IMR-90 (cell line): ENCODE data around the gene MAOB. TPM values are rescaled to one million over a fixed set of nuclear protein-coding genes. Genes with fewer than 3 reads are reported as not detected.

Experiments used
- ATAC-seq: fragments of 200-7000 bp; cut with Tn5 transposase; 2 replicates; pipeline ENCODE4 v1.9.1; 2020; ENCODE audit warnings: low read depth, mild to moderate bottlenecking, moderate library complexity
- BruUV-seq: library from RNA; stranded (reverse); fragments of 400-500 nt; replicated peaks from 2 replicates; lab custom pipeline; 2021; lab: Mats Ljungman, UMichigan
- CTCF ChIA-PET: fragments of 300-600 bp; formaldehyde crosslinking; extraction: SDS; loops from one replicate; lab custom pipeline; 2021; ENCODE audit warnings: antibody characterized with exemption; lab: Yijun Ruan, JAX
- POLR2A ChIA-PET: fragments of 300-600 bp; sonication (Branson Sonifier 250); formaldehyde crosslinking; loops from one replicate; lab custom pipeline; 2022; ENCODE audit warnings: antibody characterized with exemption; ENCODE audit not compliant: unreplicated experiment; lab: Charles Lee
- DNase-seq: peaks from one replicate; pipeline ENCODE4 v3.0.0; 2013
- H2AFZ ChIP-seq: replicated peaks from 2 replicates; pipeline ENCODE3; 2013; ENCODE audit warnings: low read length, mild to moderate bottlenecking; ENCODE audit not compliant: poor library complexity
- H2AK5ac ChIP-seq: 2 replicates; pipeline ENCODE4 v1.6.1; 2013; ENCODE audit warnings: low read depth, low read length, inconsistent platforms
- H2AK9ac ChIP-seq: replicated peaks from 2 replicates; pipeline ENCODE3; 2013; ENCODE audit warnings: mild to moderate bottlenecking, low read depth, low read length, moderate library complexity; ENCODE audit not compliant: poor library complexity
- H2BK120ac ChIP-seq: 2 replicates; pipeline ENCODE4 v1.6.1; 2013; ENCODE audit warnings: low read depth, low read length, inconsistent platforms
- H2BK15ac ChIP-seq: 3 replicates; pipeline ENCODE4 v1.6.1; 2013; ENCODE audit warnings: low read depth, low read length, inconsistent platforms
- H2BK20ac ChIP-seq: 2 replicates; pipeline ENCODE4 v1.6.1; 2013; ENCODE audit warnings: low read depth, mild to moderate bottlenecking, inconsistent platforms, low read length, moderate library complexity
- H2BK5ac ChIP-seq: 2 replicates; pipeline ENCODE4 v1.6.1; 2013; ENCODE audit warnings: mild to moderate bottlenecking, low read depth, low read length, inconsistent platforms; ENCODE audit not compliant: poor library complexity, severe bottlenecking
- H3K14ac ChIP-seq: replicated peaks from 2 replicates; pipeline ENCODE4 v1.6.1; 2013; ENCODE audit warnings: low read depth, low read length, inconsistent platforms
- H3K18ac ChIP-seq: 2 replicates; pipeline ENCODE4 v1.6.1; 2013; ENCODE audit warnings: low read depth, low read length, control low read depth
- H3K23ac ChIP-seq: 2 replicates; pipeline ENCODE4 v1.6.1; 2013; ENCODE audit warnings: low read depth, low read length, inconsistent platforms
- H3K27ac ChIP-seq: 2 replicates; pipeline ENCODE4 v1.5.1; 2013; ENCODE audit warnings: mild to moderate bottlenecking, control low read depth, low read length; ENCODE audit not compliant: insufficient read depth
- H3K27me3 ChIP-seq: 2 replicates; pipeline ENCODE4 v1.6.1; 2013; ENCODE audit warnings: low read length; ENCODE audit not compliant: control insufficient read depth, insufficient read depth
- H3K36me3 ChIP-seq: 2 replicates; pipeline ENCODE4 v1.6.1; 2013; ENCODE audit warnings: low read length, mixed read lengths; ENCODE audit not compliant: control insufficient read depth, insufficient read depth
- H3K4ac ChIP-seq: 2 replicates; pipeline ENCODE4 v1.6.1; 2013; ENCODE audit warnings: low read depth, low read length, inconsistent platforms
- H3K4me1 ChIP-seq: 2 replicates; pipeline ENCODE4 v1.6.1; 2013; ENCODE audit warnings: low read length, mixed read lengths; ENCODE audit not compliant: control insufficient read depth, insufficient read depth
- H3K4me2 ChIP-seq: 2 replicates; pipeline ENCODE4 v1.6.1; 2013; ENCODE audit warnings: low read depth, mild to moderate bottlenecking, control low read depth, low read length, moderate library complexity
- H3K4me3 ChIP-seq: 2 replicates; pipeline ENCODE4 v1.5.1; 2013; ENCODE audit warnings: low read depth, mild to moderate bottlenecking, control low read depth, low read length, moderate library complexity; ENCODE audit not compliant: insufficient read depth
- H3K56ac ChIP-seq: 2 replicates; pipeline ENCODE4 v1.6.1; 2013; ENCODE audit warnings: low read length, inconsistent platforms; ENCODE audit not compliant: insufficient read depth; ENCODE audit errors: extremely low read depth
- H3K79me1 ChIP-seq, 2 experiments: 2 replicates each; pipeline ENCODE4 v1.6.1; 2013; ENCODE audit warnings: low read length in 2 of 2, inconsistent platforms in 1 of 2, low read depth in 1 of 2
- H3K9ac ChIP-seq: 2 replicates; pipeline ENCODE4 v1.6.1; 2013; ENCODE audit warnings: low read depth, low read length, control low read depth
- H3K9me1 ChIP-seq: 2 replicates; pipeline ENCODE4 v1.6.1; 2013; ENCODE audit warnings: low read length, inconsistent platforms; ENCODE audit not compliant: insufficient read depth
- H3K9me3 ChIP-seq: 2 replicates; pipeline ENCODE4 v1.6.1; 2013; ENCODE audit warnings: low read length; ENCODE audit not compliant: control insufficient read depth, insufficient read depth
- H4K20me1 ChIP-seq: 2 replicates; pipeline ENCODE4 v1.6.1; 2013; ENCODE audit warnings: low read length, inconsistent platforms; ENCODE audit not compliant: insufficient read depth
- H4K5ac ChIP-seq: 2 replicates; pipeline ENCODE4 v1.6.1; 2013; ENCODE audit warnings: mild to moderate bottlenecking, low read depth, low read length, control low read depth
- H4K8ac ChIP-seq, 2 experiments: 2 replicates each; pipeline ENCODE4 v1.6.1; 2013; ENCODE audit warnings: low read depth in 2 of 2, low read length in 2 of 2, control low read depth in 1 of 2, inconsistent platforms in 1 of 2
- H4K91ac ChIP-seq: 2 replicates; pipeline ENCODE4 v1.6.1; 2013; ENCODE audit warnings: low read depth, low read length, inconsistent platforms; ENCODE audit not compliant: insufficient read depth
- BHLHE40 ChIP-seq: fragments of 150-350 bp; IDR thresholded peaks from 2 replicates; pipeline ENCODE4 v1.6.1; 2016; ENCODE audit warnings: mild to moderate bottlenecking, low read depth, low read length
- CHD1 ChIP-seq: IDR thresholded peaks from 2 replicates; pipeline ENCODE4 v1.6.1; 2012; ENCODE audit warnings: low read depth, low read length, improper control_type of control experiment
- CTCF ChIP-seq: conservative IDR thresholded peaks from 2 replicates; pipeline ENCODE4 v1.5.1; 2012; ENCODE audit warnings: mild to moderate bottlenecking, low read depth, low read length, improper control_type of control experiment
- FOS ChIP-seq: fragments of 150-350 bp; IDR thresholded peaks from 2 replicates; pipeline ENCODE4 v1.6.1; 2016; ENCODE audit warnings: low read depth, low read length
- MAFK ChIP-seq: IDR thresholded peaks from 2 replicates; pipeline ENCODE4 v1.6.1; 2012; ENCODE audit warnings: low read depth, low read length, improper control_type of control experiment
- MAZ ChIP-seq: IDR thresholded peaks from 2 replicates; pipeline ENCODE4 v1.6.1; 2012; ENCODE audit warnings: low read depth, mild to moderate bottlenecking, low read length, improper control_type of control experiment, moderate library complexity, borderline replicate concordance
- MXI1 ChIP-seq: IDR thresholded peaks from 2 replicates; pipeline ENCODE4 v1.6.1; 2012; ENCODE audit warnings: low read depth, mild to moderate bottlenecking, low read length, moderate library complexity, borderline replicate concordance
- NFE2L2 ChIP-seq: fragments of 150-350 bp; IDR thresholded peaks from 2 replicates; pipeline ENCODE4 v1.6.1; 2016; ENCODE audit warnings: low read depth, mild to moderate bottlenecking, low read length
- RAD21 ChIP-seq: IDR thresholded peaks from 2 replicates; pipeline ENCODE4 v1.6.1; 2012; ENCODE audit warnings: low read length, improper control_type of control experiment
- RCOR1 ChIP-seq: IDR thresholded peaks from 2 replicates; pipeline ENCODE4 v1.6.1; 2012; ENCODE audit warnings: mild to moderate bottlenecking, low read length, improper control_type of control experiment; ENCODE audit not compliant: insufficient replicate concordance
- RFX5 ChIP-seq: IDR thresholded peaks from 2 replicates; pipeline ENCODE4 v1.8.0; 2012; ENCODE audit warnings: low read depth, mild to moderate bottlenecking, low read length, moderate library complexity
- WGBS, 2 experiments: methylation state at CpG; one replicate each; pipeline versions ENCODE4 v1.1.5 to v1.1.7; 2013; ENCODE audit warnings: missing lambda C conversion rate in 2 of 2; ENCODE audit not compliant: insufficient read length in 1 of 2; ENCODE audit errors: extremely low coverage in 2 of 2; 5-methylcytosine and 5-hydroxymethylcytosine counted together
- dilution Hi-C: fragments of 300-500 bp; cut with HindIII; formaldehyde crosslinking; loops from one replicate; pipeline ENCODE4 v1.14.3; 2018; ENCODE audit warnings: low sequenced_read_pairs; ENCODE audit not compliant: unreplicated experiment
- in situ Hi-C: fragments of 300-500 bp; cut with MboI; formaldehyde crosslinking; loops from 3 replicates; pipeline ENCODE4 v1.14.3; 2019; ENCODE audit warnings: low sequenced_read_pairs, inconsistent platforms, mixed read lengths
- intact Hi-C: fragments of 100-400 bp; cut with micrococcal nuclease; formaldehyde crosslinking; loops from 2 replicates; pipeline ENCODE4 v1.10.0; 2022
- polyA plus RNA-seq, 3 experiments: library from polyadenylated mRNA; depleted of rRNA; stranded (reverse); fragments of >200 nt; gene quantifications; 2 replicates each; pipeline ENCODE4 v1.2.3, GENCODE V29; 2012; ENCODE audit warnings: low replicate concordance in 1 of 3
- total RNA-seq: library from RNA; depleted of rRNA; stranded (reverse); fragments of >200 nt; gene quantifications from 2 replicates; pipeline ENCODE4 v1.2.3, GENCODE V29; 2012
- TF ChIP-seq, protein P1 (sequence below): fragments of 150-350 bp; IDR thresholded peaks from 2 replicates; pipeline ENCODE4 v1.6.1; 2017; ENCODE audit warnings: mild to moderate bottlenecking, antibody characterized with exemption, low read length, low read depth

Gene MAOB
- total and polyA plus RNA-seq, 2 of the 4 experiments (the other 2 are of a cell fraction), result 0.36 to 0.46 TPM

DNA sequence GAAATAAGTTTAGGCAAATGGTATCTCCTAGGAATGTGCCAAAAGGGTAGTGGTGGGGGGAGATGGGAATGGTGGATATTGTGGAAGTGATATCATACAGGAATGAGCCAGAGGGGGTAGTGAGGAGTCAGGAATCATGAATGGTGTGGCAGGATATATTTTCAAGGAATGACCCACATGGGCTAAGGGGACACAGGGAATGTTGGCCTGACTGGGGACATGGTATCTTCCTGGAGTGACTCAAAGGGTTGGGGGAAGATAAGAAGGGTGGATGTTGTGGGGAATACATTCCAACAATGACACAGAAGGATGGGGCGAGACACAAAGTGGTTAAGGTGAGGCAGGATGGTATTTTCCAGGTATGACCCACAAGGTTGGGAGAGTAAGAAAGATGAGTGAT is 165.6 kb downstream of the MAOB start:
- DNase-seq, result no peak
- no peak overlapping the region for H3K18ac ChIP-seq
- no peak overlapping the region for H2AFZ ChIP-seq
- no peak overlapping the region for H3K23ac ChIP-seq
- H2AK5ac ChIP-seq, result no peak overlapping the region
- intact Hi-C loops (no loop called here), in situ Hi-C loops (no loop called here), dilution Hi-C loops (no loop called here)
- no peak overlapping the region for H2AK9ac ChIP-seq
- peaks cover 7% of the 10 kb centered on the region; the same call in 1 of the 2 replicates for H3K9me3 ChIP-seq
- no CpG with 5 or more reads among the region's 1 CpG for WGBS, 2 experiments
- no peak overlapping the region for H3K56ac ChIP-seq
- H3K4me2 ChIP-seq, result no peak overlapping the region
- no peak overlapping the region for H4K91ac ChIP-seq
- H4K5ac ChIP-seq, result no peak overlapping the region
- no peak overlapping the region for H2BK20ac ChIP-seq
- ATAC-seq, result no peak
- H3K9me1 ChIP-seq, result no peaks in the 10 kb centered on the region
- H3K79me1 ChIP-seq, result no peaks in the 10 kb centered on the region
- no peak overlapping the region for H2BK120ac ChIP-seq
- ChIA-PET CTCF (no interaction called here), POLR2A (no interaction called here)
- no peak overlapping the region for H4K8ac ChIP-seq
- H3K14ac ChIP-seq, result no peak overlapping the region
- no peaks in the 10 kb centered on the region for H3K4me1 ChIP-seq
- H3K4ac ChIP-seq, result no peak overlapping the region
- no peak for TF ChIP-seq CHD1
- no peak for TF ChIP-seq CTCF
- no peak for TF ChIP-seq RCOR1
- TF ChIP-seq RAD21, result no peak
- TF ChIP-seq RFX5, result no peak
- TF ChIP-seq, protein P1, sequence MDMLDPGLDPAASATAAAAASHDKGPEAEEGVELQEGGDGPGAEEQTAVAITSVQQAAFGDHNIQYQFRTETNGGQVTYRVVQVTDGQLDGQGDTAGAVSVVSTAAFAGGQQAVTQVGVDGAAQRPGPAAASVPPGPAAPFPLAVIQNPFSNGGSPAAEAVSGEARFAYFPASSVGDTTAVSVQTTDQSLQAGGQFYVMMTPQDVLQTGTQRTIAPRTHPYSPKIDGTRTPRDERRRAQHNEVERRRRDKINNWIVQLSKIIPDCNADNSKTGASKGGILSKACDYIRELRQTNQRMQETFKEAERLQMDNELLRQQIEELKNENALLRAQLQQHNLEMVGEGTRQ, result no peak
- TF ChIP-seq MAZ, result no peak
- TF ChIP-seq FOS, result no peak
- no peak for TF ChIP-seq MAFK
- no peak for TF ChIP-seq NFE2L2
- no peak for TF ChIP-seq BHLHE40
- no peak for TF ChIP-seq MXI1
- H2BK15ac ChIP-seq, result no peak overlapping the region
- H4K20me1 ChIP-seq, result no peaks in the 10 kb centered on the region
- H3K4me3 ChIP-seq, result no peak overlapping the region
- no peak overlapping the region for H3K27ac ChIP-seq
- BruUV-seq, result no TSS peak
- no peaks in the 10 kb centered on the region for H3K36me3 ChIP-seq
- no peak overlapping the region for H2BK5ac ChIP-seq
- no peaks in the 10 kb centered on the region for H3K27me3 ChIP-seq
- H3K9ac ChIP-seq, result no peak overlapping the region
